Common myeloid progenitor, CD34-positive (primary cell): ENCODE results near the gene CEP89.

Source experiments
- CTCF ChIA-PET: fragments of 350-600 bp; sonication (Branson Sonifier 250); formaldehyde crosslinking; loops from one replicate; lab custom pipeline; 2021; ENCODE audit warnings: antibody characterized with exemption; lab: Charles Lee
- POLR2A ChIA-PET: fragments of 350-600 bp; sonication (Branson Sonifier 250); formaldehyde crosslinking; loops from one replicate; lab custom pipeline; 2021; ENCODE audit warnings: antibody characterized with exemption; lab: Charles Lee
- DNase-seq, 3 donors: peaks; one replicate each; pipeline versions ENCODE4 v3.0.0 to v3.0.0-alpha.2; 2013
- H3K27ac ChIP-seq, 2 experiments: 1 replicate in 1 of 2; 2 replicates in 1 of 2; pipeline ENCODE4 v1.7.0; 2013; ENCODE audit warnings: inconsistent platforms in 2 of 2, low read length in 2 of 2, mild to moderate bottlenecking in 2 of 2, low read depth in 1 of 2, moderate library complexity in 1 of 2; ENCODE audit not compliant: severe bottlenecking in 2 of 2, insufficient read depth in 1 of 2, poor library complexity in 1 of 2
- H3K27me3 ChIP-seq, 5 experiments: replicated peaks in 2 of 5; 1 replicate in 3 of 5; 2 replicates in 2 of 5; pipeline versions ENCODE4 v1.6.1 to v1.7.0; 2013; ENCODE audit warnings: low read length in 4 of 5, mild to moderate bottlenecking in 2 of 5, moderate library complexity in 2 of 5, inconsistent platforms in 1 of 5; ENCODE audit not compliant: insufficient read depth in 5 of 5, control insufficient read depth in 4 of 5
- H3K36me3 ChIP-seq, 4 experiments: 1 replicate in 2 of 4; 2 replicates in 2 of 4; pipeline versions ENCODE4 v1.6.1 to v1.7.0; 2013; ENCODE audit warnings: low read length in 3 of 4, control low read depth in 1 of 4, mild to moderate bottlenecking in 1 of 4; ENCODE audit not compliant: control insufficient read depth in 4 of 4, insufficient read depth in 4 of 4
- H3K4me1 ChIP-seq, 4 experiments: 1 replicate in 3 of 4; 2 replicates in 1 of 4; pipeline versions ENCODE4 v1.6.1 to v1.7.1; 2013; ENCODE audit warnings: low read length in 3 of 4, mild to moderate bottlenecking in 3 of 4, control low read depth in 1 of 4, inconsistent platforms in 1 of 4, moderate library complexity in 1 of 4; ENCODE audit not compliant: control insufficient read depth in 4 of 4, insufficient read depth in 4 of 4; ENCODE audit errors: control extremely low read depth in 1 of 4
- H3K4me3 ChIP-seq, 7 experiments: 1 replicate in 4 of 7; 2 replicates in 3 of 7; pipeline versions ENCODE4 v1.5.1 to v1.7.0; 2013; ENCODE audit warnings: mild to moderate bottlenecking in 7 of 7, low read length in 6 of 7, moderate library complexity in 6 of 7, inconsistent platforms in 2 of 7, low read depth in 2 of 7, control low read depth in 1 of 7; ENCODE audit not compliant: insufficient read depth in 4 of 7, control insufficient read depth in 1 of 7; ENCODE audit errors: extremely low read depth in 1 of 7
- H3K9me3 ChIP-seq, 5 experiments: 1 replicate in 4 of 5; 2 replicates in 1 of 5; pipeline versions ENCODE4 v1.6.1 to v1.7.1; 2013; ENCODE audit warnings: low read length in 4 of 5, mild to moderate bottlenecking in 2 of 5, inconsistent platforms in 1 of 5, low read depth in 1 of 5, moderate library complexity in 1 of 5; ENCODE audit not compliant: control insufficient read depth in 4 of 5, insufficient read depth in 2 of 5; ENCODE audit errors: control extremely low read depth in 1 of 5
- WGBS: methylation state at CpG from one replicate; pipeline ENCODE4 v1.1.5; 2013; ENCODE audit not compliant: insufficient coverage; 5-methylcytosine and 5-hydroxymethylcytosine counted together

Gene CEP89

GRCh38 chr19:32873247-32873959 lies 98.4 kb downstream of the CEP89 start:
- ChIA-PET POLR2A (no interaction called here), CTCF (no interaction called here)
- H3K27ac ChIP-seq = no peak overlapping the region
- no peak for DNase-seq
- peaks cover 0 to 3% (median under 1%) of the 10 kb centered on the region in 4 experiments for H3K36me3 ChIP-seq
- H3K9me3 ChIP-seq = no peaks in the 10 kb centered on the region
- H3K27me3 ChIP-seq = no peaks in the 10 kb centered on the region
- H3K4me1 ChIP-seq = no peaks in the 10 kb centered on the region
- 82% methylated on average over 10 of the region's 18 CpGs for WGBS
- no peak overlapping the region for H3K4me3 ChIP-seq

GRCh38 chr19:32872391-32872790 lies 99.4 kb downstream of the CEP89 start:
- CTCF ChIA-PET = no interaction called here
- no peak overlapping the region for H3K4me3 ChIP-seq
- WGBS = 100% methylated on average over 2 of the region's 3 CpGs

GRCh38 chr19:32870981-32871451 lies 100.7 kb downstream of the CEP89 start:
- Histone ChIP-seq H3K4me3 (no peak overlapping the region), H3K27ac (no peak overlapping the region), H3K36me3 (no peaks in the 10 kb centered on the region), H3K4me1 (no peaks in the 10 kb centered on the region), H3K27me3 (no peaks in the 10 kb centered on the region), H3K9me3 (no peaks in the 10 kb centered on the region)
- ChIA-PET POLR2A (no interaction called here), CTCF (interaction anchor here (0.7 kb wide), 1 partner anchor 88 kb away, joined by 5 read pairs; no protein-coding TSS in a partner anchor)
- DNase-seq = no peak
- 93% methylated on average over 11 of the region's 12 CpGs for WGBS

More at GRCh38 chr19:32872391-32872790, 99.4 kb downstream of the CEP89 start:
- Histone ChIP-seq H3K36me3 (no peaks in the 10 kb centered on the region), H3K27me3 (no peaks in the 10 kb centered on the region), H3K4me1 (no peaks in the 10 kb centered on the region), H3K9me3 (no peaks in the 10 kb centered on the region), H3K27ac (no peak overlapping the region)
- POLR2A ChIA-PET = no interaction called here
- no peak for DNase-seq

- ChIA-PET POLR2A (no interaction called here), CTCF (no interaction called here)
- no peak for DNase-seq
- no peaks in the 10 kb centered on the region for H3K9me3 ChIP-seq
- H3K27me3 ChIP-seq = no peaks in the 10 kb centered on the region
- no peaks in the 10 kb centered on the region for H3K4me1 ChIP-seq
- WGBS = 85% methylated on average over 17 of the region's 18 CpGs
- no peaks in the 10 kb centered on the region for H3K36me3 ChIP-seq
- H3K27ac ChIP-seq = no peak overlapping the region
- no peak overlapping the region for H3K4me3 ChIP-seq
Measured at GRCh38 chr19:32869966-32870573, 101.7 kb downstream of the CEP89 start.

GRCh38 chr19:32869369-32869965 lies 102.3 kb downstream of the CEP89 start, which contains the start of gene SLC7A9:
TSS of gene SLC7A9 (minus strand) at chr19:32869767. CDS start at chr19:32868534, 1,233 bp downstream.
- POLR2A ChIA-PET = no interaction called here
- H3K36me3 ChIP-seq = no peaks in the 10 kb centered on the region
- H3K27ac ChIP-seq = no peak within 1 kb of the TSS
- no peaks in the 10 kb centered on the region for H3K9me3 ChIP-seq
- WGBS = 86% methylated on average over 11 of the region's 14 CpGs
- CTCF ChIA-PET = no interaction called here
- no peaks in the 10 kb centered on the region for H3K4me1 ChIP-seq
- no peaks in the 10 kb centered on the region for H3K27me3 ChIP-seq
- no peak within 1 kb of the TSS for H3K4me3 ChIP-seq
- no peak for DNase-seq

GRCh38 chr19:32868206-32868950 lies 103.4 kb downstream of the CEP89 start:
- H3K27me3 ChIP-seq = no peaks in the 10 kb centered on the region

More at GRCh38 chr19:32868206-32868950, 103.4 kb downstream of the CEP89 start:
- H3K9me3 ChIP-seq = no peaks in the 10 kb centered on the region
- H3K27ac ChIP-seq = no peak overlapping the region
- no peak for DNase-seq
- ChIA-PET CTCF (no interaction called here), POLR2A (no interaction called here)
- H3K4me3 ChIP-seq = no peak overlapping the region
- no peaks in the 10 kb centered on the region for H3K36me3 ChIP-seq
- over 99% methylated on average over 16 of the region's 19 CpGs for WGBS
- H3K4me1 ChIP-seq = no peaks in the 10 kb centered on the region
